SH-SY5Y (cell line): ENCODE results near the gene ZNF217.
"Not testable (repeated sequence)": the region's sequence is repeated elsewhere in the genome, so short reads cannot be mapped to it uniquely, and the experiment has no call there.

Source experiments
- GATA2 ChIP-seq: IDR thresholded peaks from 2 replicates; pipeline ENCODE4 v1.6.1; 2011; ENCODE audit warnings: mild to moderate bottlenecking, low read depth, low read length
- GATA3 ChIP-seq: IDR thresholded peaks from 2 replicates; pipeline ENCODE4 v1.6.1; 2011; ENCODE audit warnings: low read depth, mild to moderate bottlenecking, low read length, moderate library complexity

The ZNF217 gene

GRCh38 chr20:53593466-53594007 lies at the start of gene ZNF217:
Gene ZNF217, minus strand, starts transcription at chr20:53593839. Its CDS starts 11,013 bp downstream, at chr20:53582826.
- TF ChIP-seq GATA2, GATA3: not testable (repeated sequence)

DNA sequence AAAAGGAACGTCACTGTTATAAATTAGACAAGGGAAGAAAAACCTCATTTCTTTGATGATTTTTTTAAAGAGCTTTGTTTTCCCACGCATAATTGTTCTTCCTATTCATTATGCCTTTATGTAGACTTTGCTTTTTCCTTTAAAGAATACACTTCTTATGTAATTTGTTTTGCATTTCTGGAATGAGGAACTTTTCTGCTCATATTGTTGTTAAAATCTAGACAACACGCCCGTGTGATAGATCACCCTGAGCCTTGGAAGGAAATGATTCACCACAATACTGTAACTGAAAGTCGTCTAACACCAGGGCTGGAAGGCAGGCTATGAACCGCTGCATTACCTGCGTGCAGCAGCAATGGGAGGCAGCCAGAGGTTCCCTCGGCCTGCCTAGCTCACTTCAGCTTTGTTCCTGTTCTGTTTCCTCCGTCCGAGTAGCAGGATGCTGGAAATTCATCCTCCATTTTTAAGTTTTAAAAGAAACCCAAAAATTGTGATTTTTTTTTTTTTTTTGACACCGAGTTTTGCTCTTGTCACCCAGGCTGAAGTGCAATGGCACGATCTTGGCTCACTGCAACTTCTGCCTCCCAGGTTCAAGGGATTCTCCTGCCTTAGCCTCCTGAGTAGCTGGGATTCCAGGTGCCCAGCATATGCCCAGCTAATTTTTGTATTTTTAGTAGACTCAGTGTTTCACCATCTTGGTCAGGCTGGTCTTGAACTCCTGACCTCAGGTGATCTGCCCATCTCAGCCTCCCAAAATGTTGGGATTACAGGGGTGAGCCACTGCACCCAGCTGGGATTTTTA lies 49.6 kb upstream of the ZNF217 start:
- TF ChIP-seq GATA3 (no peak), GATA2 (no peak)

GRCh38 chr20:53642196-53643030 lies 48.8 kb upstream of the ZNF217 start:
- TF ChIP-seq GATA3 (no peak), GATA2 (no peak)

DNA sequence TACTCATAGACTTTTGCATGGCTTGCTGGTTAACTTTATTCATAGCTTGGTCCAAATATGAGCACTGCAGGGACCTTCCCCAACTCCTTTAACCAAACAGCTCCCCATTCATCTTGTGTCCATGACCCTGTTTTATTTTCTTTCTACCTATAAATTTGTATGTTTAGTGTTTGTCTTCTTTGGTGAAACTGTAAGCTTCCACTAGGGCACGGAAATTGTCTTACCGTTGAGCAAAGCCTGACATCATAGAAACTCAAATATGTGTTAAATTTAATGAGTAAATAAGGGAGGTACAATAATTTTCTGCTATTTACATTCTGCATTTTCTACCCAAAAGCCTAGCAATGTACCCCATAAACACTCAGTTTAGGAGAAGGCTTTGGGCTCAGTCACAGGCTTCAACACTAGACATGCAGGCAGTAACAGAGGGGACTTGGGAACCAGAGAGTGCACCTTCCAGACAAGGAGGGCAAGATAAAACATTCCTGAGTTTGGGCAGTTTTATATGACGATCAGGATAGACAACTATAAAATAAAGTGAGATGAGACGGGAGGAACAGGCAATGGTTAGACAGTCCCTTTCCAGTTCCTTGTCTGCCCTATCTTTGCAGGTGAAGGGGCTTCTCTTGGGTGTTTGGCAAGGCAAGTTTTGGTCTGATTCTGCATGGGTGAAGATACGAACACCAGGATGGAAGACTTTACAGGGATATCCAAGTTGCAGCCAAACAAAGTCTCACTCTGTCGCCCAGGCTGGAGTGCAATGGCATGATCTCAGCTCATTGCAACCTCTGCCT lies 46.2 kb upstream of the ZNF217 start:
- TF ChIP-seq GATA2, result no peak
- no peak for TF ChIP-seq GATA3

GRCh38 chr20:53639128-53639527 lies 45.5 kb upstream of the ZNF217 start:
- TF ChIP-seq GATA3, result no peak
- no peak for TF ChIP-seq GATA2

GRCh38 chr20:53636540-53637097 lies 43.0 kb upstream of the ZNF217 start:
- TF ChIP-seq GATA2 (no peak), GATA3 (no peak)

DNA sequence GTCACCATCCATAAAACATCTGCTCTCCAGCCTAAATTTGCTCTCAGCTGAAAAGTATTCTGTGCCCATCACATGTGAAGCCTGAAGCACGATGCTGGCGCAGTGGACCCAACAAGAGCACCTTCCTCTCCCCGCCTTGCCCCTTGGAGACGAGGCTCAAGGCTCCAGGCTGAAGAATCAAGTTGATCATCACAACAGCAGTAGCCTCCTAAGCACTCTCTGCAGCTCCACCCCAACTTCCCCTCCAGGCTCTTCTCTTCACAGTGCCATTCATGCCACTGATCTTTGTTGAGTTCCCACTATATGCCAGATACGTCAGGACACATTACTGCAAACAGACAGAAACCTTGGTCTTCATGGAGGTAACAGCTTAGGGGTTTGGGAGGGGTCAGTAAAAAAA lies 41.6 kb upstream of the ZNF217 start:
- TF ChIP-seq GATA2 (no peak), GATA3 (no peak)

DNA sequence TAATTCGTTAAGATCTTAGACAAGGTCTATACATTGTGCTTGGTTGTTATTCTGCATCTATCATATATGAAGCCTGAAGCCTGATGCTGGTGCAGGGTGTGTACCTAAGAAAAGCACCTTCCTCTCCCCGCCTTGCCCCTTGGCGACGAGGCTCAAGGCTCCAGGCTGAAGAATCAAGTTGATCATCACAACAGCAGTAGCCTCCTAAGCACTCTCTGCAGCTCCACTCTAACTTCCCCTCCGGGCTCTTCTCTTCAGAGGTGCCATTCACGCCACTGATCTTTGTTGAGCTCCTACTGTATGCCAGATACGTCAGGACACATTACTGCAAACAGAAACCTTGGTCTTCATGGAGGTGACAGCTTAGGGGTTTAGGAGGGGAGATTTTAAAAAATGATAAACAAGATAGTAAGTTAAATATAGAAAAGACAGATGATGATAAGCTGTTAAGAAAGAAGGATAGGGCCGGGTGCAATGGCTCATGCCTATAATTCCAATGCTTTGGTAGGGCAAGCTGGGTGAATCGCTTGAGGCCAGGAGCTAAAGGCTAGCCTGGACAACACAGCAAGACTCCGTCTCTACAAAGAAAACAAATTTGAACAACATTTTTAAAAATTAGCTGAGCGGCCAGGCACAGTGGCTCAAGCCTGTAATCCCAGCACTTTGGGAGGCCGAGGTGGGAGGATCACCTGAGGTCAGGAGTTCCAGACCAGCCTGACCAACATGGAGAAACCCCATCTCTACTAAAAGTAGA lies 38.4 kb upstream of the ZNF217 start:
- no peak for TF ChIP-seq GATA3
- TF ChIP-seq GATA2, result no peak

DNA sequence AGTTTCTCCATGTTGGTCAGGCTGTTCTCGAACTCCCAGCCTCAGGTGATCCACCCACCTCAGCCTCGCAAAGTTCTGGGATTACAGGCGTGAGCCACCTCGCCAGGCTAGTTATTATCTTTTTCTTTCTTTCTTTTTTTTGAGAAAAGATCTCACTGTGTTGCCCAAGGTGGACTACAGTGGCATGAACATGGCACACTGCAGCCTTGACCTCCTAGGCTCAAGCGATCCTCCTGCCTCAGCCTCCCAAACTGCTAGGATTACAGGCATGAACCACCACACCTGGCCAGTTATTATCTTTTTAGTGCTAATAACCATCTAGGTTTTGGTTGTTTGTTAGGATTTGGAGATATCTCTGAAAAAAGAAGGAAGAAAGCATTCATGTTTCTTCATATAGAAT lies 35.8 kb upstream of the ZNF217 start:
- TF ChIP-seq GATA2 (no peak), GATA3 (no peak)

GRCh38 chr20:53628076-53628475 lies 34.4 kb upstream of the ZNF217 start:
- TF ChIP-seq GATA3 (no peak), GATA2 (no peak)

DNA sequence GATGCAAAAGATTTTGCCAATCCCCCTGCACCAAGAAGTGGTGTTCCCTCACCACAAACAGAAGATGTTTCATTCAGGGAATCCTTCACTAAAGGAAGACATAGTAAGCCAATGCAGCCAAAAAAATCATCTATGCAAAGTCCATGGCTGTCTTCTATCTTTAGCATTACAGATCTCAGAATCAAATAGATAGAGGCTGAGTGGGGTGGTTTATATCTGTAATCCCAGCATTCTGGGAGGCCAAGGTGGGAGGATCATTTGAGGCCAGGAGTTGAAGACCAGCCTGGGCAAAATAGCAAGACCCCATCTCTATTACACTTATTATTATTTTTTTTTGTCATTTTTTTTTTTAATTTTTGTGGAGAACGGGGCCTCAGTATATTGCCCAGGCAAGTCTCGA lies 32.9 kb upstream of the ZNF217 start:
- TF ChIP-seq GATA3 (no peak), GATA2 (no peak)

GRCh38 chr20:53625311-53626129 lies 31.9 kb upstream of the ZNF217 start:
- no peak for TF ChIP-seq GATA2
- no peak for TF ChIP-seq GATA3
